Measurements from ENCODE around the gene CDK12.
"Not testable (repeated sequence)": the region's sequence is repeated elsewhere in the genome, so short reads cannot be mapped to it uniquely, and the experiment has no call there.

GRCh38 chr17:39544361-39544760, 83.1 kb downstream of the CDK12 start:
- TF ChIP-seq POLR2A (IDR thresholded peaks at IDR 0.05; ENCODE audit: low read length); ESRRA (IDR thresholded peaks at IDR 0.05; ENCODE audit: borderline replicate concordance, low read length); RNF2 (IDR thresholded peaks at IDR 0.05; ENCODE audit: borderline replicate concordance, low read depth); BHLHE40 (IDR thresholded peaks at IDR 0.05; ENCODE audit: low read depth, low read length); CTCF (IDR thresholded peaks at IDR 0.05); MAX (IDR thresholded peaks at IDR 0.05); REST (IDR thresholded peaks at IDR 0.05); HMGXB4 (CRISPR knock-in tag; IDR thresholded peaks at IDR 0.05; ENCODE audit: borderline replicate concordance); EHMT2 (IDR thresholded peaks at IDR 0.05; ENCODE audit: low read depth); CEBPB (IDR thresholded peaks at IDR 0.05): not testable (repeated sequence)
